HCT116 (cell line): ENCODE measurements around the gene THEMIS. TPM values are rescaled to one million over a fixed set of nuclear protein-coding genes. Genes with fewer than 3 reads are reported as not detected.

Experiments used
- ATAC-seq: fragments of 200-7000 bp; cut with Tn5 transposase; 2 replicates; pipeline ENCODE4 v1.9.1; 2020; ENCODE audit warnings: mild to moderate bottlenecking, moderate library complexity
- BruUV-seq: library from RNA; stranded (reverse); fragments of 400-500 nt; replicated peaks from 2 replicates; lab custom pipeline; 2021; lab: Mats Ljungman, UMichigan
- CTCF ChIA-PET: fragments of 300-600 bp; sonication (Branson Sonifier 250); formaldehyde crosslinking; loops from one replicate; lab custom pipeline; 2021; ENCODE audit warnings: antibody characterized with exemption; lab: Charles Lee
- POLR2A ChIA-PET: fragments of 300-600, 350-600 bp; sonication (Branson Sonifier 250); formaldehyde crosslinking; loops from one replicate; lab custom pipeline; 2021; ENCODE audit warnings: antibody characterized with exemption; lab: Charles Lee
- RAD21 ChIA-PET, 2 experiments: fragments of 300-600 bp; sonication (Branson Sonifier 250); formaldehyde crosslinking; loops; one replicate each; lab custom pipeline; 2023; ENCODE audit warnings: low total read pairs in 2 of 2; ENCODE audit not compliant: uncharacterized antibody in 2 of 2, unreplicated experiment in 2 of 2, low non-redundant PET in 1 of 2; lab: Charles Lee
- DNase-seq: peaks from one replicate; pipeline ENCODE4 v3.0.0-alpha.2; 2010; ENCODE audit warnings: low read depth, low spot score
- H2AFZ ChIP-seq: fragments of 200-600 bp; shearing (Covaris generic), sonication (generic); 2 replicates; pipeline ENCODE4 v1.6.1; 2017; ENCODE audit warnings: low read depth, mixed run types, mixed read lengths, antibody characterized with exemption, low read length; ENCODE audit not compliant: poor library complexity, severe bottlenecking
- H3K27ac ChIP-seq: 2 replicates; pipeline ENCODE4 v1.5.1; 2012; ENCODE audit warnings: low read depth, low read length
- H3K27me3 ChIP-seq: fragments of 200-600 bp; sonication (generic); 2 replicates; pipeline ENCODE4 v1.6.1; 2016; ENCODE audit warnings: mixed run types, low read length, mixed read lengths; ENCODE audit not compliant: insufficient read depth
- H3K36me3 ChIP-seq, 2 experiments: fragments of 200-500 bp in 1 of 2; fragments of 200-600 bp in 1 of 2; sonication (Bioruptor generic) in 1 of 2; sonication (generic) in 1 of 2; 2 replicates each; pipeline versions ENCODE4 v1.5.1 to v1.6.1; 2014 to 2016; ENCODE audit warnings: low read length in 2 of 2, inconsistent platforms in 1 of 2, mixed read lengths in 1 of 2, mixed run types in 1 of 2; ENCODE audit not compliant: insufficient read depth in 2 of 2, control insufficient read depth in 1 of 2
- H3K4me1 ChIP-seq, 2 experiments: fragments of 200-600 bp in 1 of 2; sonication (generic) in 1 of 2; 2 replicates each; pipeline versions ENCODE4 v1.5.1 to v1.6.1; 2012 to 2017; ENCODE audit warnings: low read length in 2 of 2, inconsistent platforms in 1 of 2, mild to moderate bottlenecking in 1 of 2, mixed read lengths in 1 of 2, mixed run types in 1 of 2, moderate library complexity in 1 of 2; ENCODE audit not compliant: insufficient read depth in 2 of 2, control insufficient read depth in 1 of 2
- H3K4me2 ChIP-seq: fragments of 200-600 bp; sonication (generic); 2 replicates; pipeline ENCODE4 v1.6.1; 2017; ENCODE audit warnings: mixed run types, low read length, mixed read lengths
- H3K4me3 ChIP-seq, 2 experiments: fragments of 200-600 bp in 1 of 2; sonication (generic) in 1 of 2; replicated peaks in 1 of 2; 2 replicates each; pipeline ENCODE4 v1.5.1; 2011 to 2016; ENCODE audit warnings: low read length in 2 of 2, control low read depth in 1 of 2, low read depth in 1 of 2, mild to moderate bottlenecking in 1 of 2, mixed read lengths in 1 of 2, mixed run types in 1 of 2
- H3K79me2 ChIP-seq: fragments of 200-600 bp; sonication (generic); 2 replicates; pipeline ENCODE4 v1.6.1; 2017; ENCODE audit warnings: mild to moderate bottlenecking, mixed run types, low read length, moderate library complexity, mixed read lengths; ENCODE audit not compliant: insufficient read depth
- H3K9ac ChIP-seq: fragments of 200-600 bp; sonication (generic); 2 replicates; pipeline ENCODE4 v1.6.1; 2016; ENCODE audit warnings: low read length, mixed read lengths
- H3K9me2 ChIP-seq: fragments of 200-600 bp; sonication (generic), shearing (Covaris generic); 2 replicates; pipeline ENCODE4 v1.6.1; 2017; ENCODE audit warnings: mixed run types, mild to moderate bottlenecking, moderate library complexity; ENCODE audit not compliant: insufficient read depth
- H3K9me3 ChIP-seq, 2 experiments: fragments of 200-500 bp in 1 of 2; fragments of 200-600 bp in 1 of 2; sonication (Bioruptor generic) in 1 of 2; sonication (generic) in 1 of 2; 2 replicates each; pipeline ENCODE4 v1.6.1; 2014 to 2017; ENCODE audit warnings: low read length in 2 of 2, mixed read lengths in 2 of 2, inconsistent platforms in 1 of 2, low read depth in 1 of 2, mild to moderate bottlenecking in 1 of 2, mixed run types in 1 of 2, moderate library complexity in 1 of 2; ENCODE audit not compliant: control insufficient read depth in 1 of 2, insufficient read depth in 1 of 2
- H4K20me1 ChIP-seq: fragments of 200-600 bp; sonication (generic), shearing (Covaris generic); 2 replicates; pipeline ENCODE4 v1.6.1; 2017; ENCODE audit warnings: mixed run types, mild to moderate bottlenecking, moderate library complexity; ENCODE audit not compliant: insufficient read depth
- CBX3 ChIP-seq: IDR thresholded peaks from 2 replicates; pipeline ENCODE4 v1.6.1; 2012; ENCODE audit warnings: low read depth
- EZH2 ChIP-seq: fragments of 200-600 bp; sonication (generic); IDR thresholded peaks from 2 replicates; pipeline ENCODE4 v1.6.1; 2017; ENCODE audit warnings: antibody characterized with exemption, mixed run types
- FOSL1 ChIP-seq: IDR thresholded peaks from 2 replicates; pipeline ENCODE4 v1.6.1; 2012; ENCODE audit warnings: low read depth
- JUND ChIP-seq: IDR thresholded peaks from 2 replicates; pipeline ENCODE4 v1.6.1; 2012
- POLR2AphosphoS5 ChIP-seq: IDR thresholded peaks from 2 replicates; pipeline ENCODE4 v1.6.1; 2011; ENCODE audit warnings: mild to moderate bottlenecking, low read depth, low read length, moderate library complexity
- RAD21 ChIP-seq: IDR thresholded peaks from 2 replicates; pipeline ENCODE4 v1.6.1; 2012; ENCODE audit warnings: low read depth, mild to moderate bottlenecking
- SRF ChIP-seq: IDR thresholded peaks from 2 replicates; pipeline ENCODE4 v1.6.1; 2012; ENCODE audit warnings: low read depth
- YY1 ChIP-seq: IDR thresholded peaks from 2 replicates; pipeline ENCODE4 v1.6.1; 2011; ENCODE audit warnings: low read length, low read depth, moderate library complexity, mild to moderate bottlenecking; ENCODE audit not compliant: insufficient replicate concordance; ENCODE audit errors: extremely low read depth
- ZNF274 ChIP-seq: fragments of 200-500 bp; sonication (Bioruptor generic); IDR thresholded peaks from 2 replicates; pipeline ENCODE4 v1.6.1; 2014; ENCODE audit warnings: mild to moderate bottlenecking, low read depth, low read length, inconsistent platforms
- intact Hi-C: fragments of 100-400 bp; cut with micrococcal nuclease; formaldehyde crosslinking; loops from 2 replicates; pipeline ENCODE4 v1.10.0; 2022
- total RNA-seq: library from RNA; stranded (reverse); gene quantifications from one replicate; pipeline ENCODE4 v1.2.1, GENCODE V29; 2021; ENCODE audit not compliant: unreplicated experiment
- TF ChIP-seq, protein P1 (sequence below): IDR thresholded peaks from 2 replicates; pipeline ENCODE4 v1.6.1; 2012; ENCODE audit warnings: low read depth
- TF ChIP-seq, protein P2 (sequence below): IDR thresholded peaks from 2 replicates; pipeline ENCODE4 v1.6.1; 2011; ENCODE audit warnings: mild to moderate bottlenecking, low read length, moderate library complexity; ENCODE audit not compliant: insufficient replicate concordance; ENCODE audit errors: extremely low read depth

The THEMIS gene
- total RNA-seq, 1 experiment from 2014 or later: 0.20 TPM

DNA sequence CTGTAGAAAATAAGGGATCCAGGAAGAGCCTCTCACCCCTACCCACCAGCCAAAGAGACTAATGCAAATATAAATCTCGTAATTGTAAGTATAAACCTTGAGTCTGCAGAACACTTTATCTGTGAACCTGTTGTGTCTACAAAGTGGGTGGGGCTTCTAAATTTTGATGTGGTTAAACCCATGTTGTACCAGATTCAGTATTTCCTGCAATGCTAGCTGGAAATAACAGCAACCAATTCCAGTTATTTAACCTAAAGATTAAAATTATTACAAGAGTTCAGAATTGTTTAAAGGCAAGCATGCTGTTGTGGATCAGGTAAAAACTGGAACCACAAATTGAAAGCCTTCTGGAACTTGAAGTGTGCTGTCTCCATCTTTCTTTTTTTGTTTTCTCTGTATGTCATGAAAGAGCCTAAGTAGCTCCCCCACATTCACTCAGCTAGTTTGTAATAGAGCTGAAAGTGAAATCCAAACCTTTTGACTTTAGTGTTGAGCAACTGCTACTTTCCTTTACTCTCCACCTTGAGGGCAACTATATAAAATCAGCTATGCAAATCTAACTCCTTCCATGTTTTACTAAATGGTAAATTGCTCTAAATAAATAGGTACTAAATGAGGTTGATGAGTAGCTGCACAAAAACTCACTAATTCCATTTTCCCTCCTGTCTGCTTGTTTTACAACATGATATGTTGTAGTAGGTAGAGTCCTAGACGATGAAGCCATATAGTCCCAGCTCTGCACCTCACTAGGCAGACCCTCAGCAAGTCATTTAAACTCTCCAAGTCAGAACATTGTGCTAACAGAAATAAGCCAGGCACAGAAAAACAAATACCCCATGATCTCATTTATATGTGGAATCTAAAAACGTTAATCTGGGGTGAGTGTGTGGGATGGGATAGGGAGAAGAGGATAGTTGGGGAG lies 17.9 kb upstream of the THEMIS start:
- DNase-seq (no peak), ATAC-seq (no peak)
- CTCF ChIA-PET: no interaction called here

More for the DNA sequence above, 17.9 kb upstream of the THEMIS start:
- Histone ChIP-seq H3K9me2 (no peaks in the 10 kb centered on the region), H3K9me3 (no peaks in the 10 kb centered on the region), H3K27ac (no peak overlapping the region), H2AFZ (no peak overlapping the region), H3K9ac (no peak overlapping the region), H3K36me3 (no peaks in the 10 kb centered on the region), H3K4me2 (no peak overlapping the region), H4K20me1 (no peaks in the 10 kb centered on the region), H3K4me3 (no peak overlapping the region), H3K79me2 (no peaks in the 10 kb centered on the region), H3K4me1 (no peaks in the 10 kb centered on the region), H3K27me3 (no peaks in the 10 kb centered on the region)
- ChIA-PET POLR2A (no interaction called here), RAD21 (no interaction called here)
- intact Hi-C loops: no loop called here
- BruUV-seq: no TSS peak
- no peak for TF ChIP-seq POLR2AphosphoS5
- TF ChIP-seq CBX3: no peak
- TF ChIP-seq YY1: no peak
- no peak for TF ChIP-seq FOSL1
- TF ChIP-seq, protein P1, sequence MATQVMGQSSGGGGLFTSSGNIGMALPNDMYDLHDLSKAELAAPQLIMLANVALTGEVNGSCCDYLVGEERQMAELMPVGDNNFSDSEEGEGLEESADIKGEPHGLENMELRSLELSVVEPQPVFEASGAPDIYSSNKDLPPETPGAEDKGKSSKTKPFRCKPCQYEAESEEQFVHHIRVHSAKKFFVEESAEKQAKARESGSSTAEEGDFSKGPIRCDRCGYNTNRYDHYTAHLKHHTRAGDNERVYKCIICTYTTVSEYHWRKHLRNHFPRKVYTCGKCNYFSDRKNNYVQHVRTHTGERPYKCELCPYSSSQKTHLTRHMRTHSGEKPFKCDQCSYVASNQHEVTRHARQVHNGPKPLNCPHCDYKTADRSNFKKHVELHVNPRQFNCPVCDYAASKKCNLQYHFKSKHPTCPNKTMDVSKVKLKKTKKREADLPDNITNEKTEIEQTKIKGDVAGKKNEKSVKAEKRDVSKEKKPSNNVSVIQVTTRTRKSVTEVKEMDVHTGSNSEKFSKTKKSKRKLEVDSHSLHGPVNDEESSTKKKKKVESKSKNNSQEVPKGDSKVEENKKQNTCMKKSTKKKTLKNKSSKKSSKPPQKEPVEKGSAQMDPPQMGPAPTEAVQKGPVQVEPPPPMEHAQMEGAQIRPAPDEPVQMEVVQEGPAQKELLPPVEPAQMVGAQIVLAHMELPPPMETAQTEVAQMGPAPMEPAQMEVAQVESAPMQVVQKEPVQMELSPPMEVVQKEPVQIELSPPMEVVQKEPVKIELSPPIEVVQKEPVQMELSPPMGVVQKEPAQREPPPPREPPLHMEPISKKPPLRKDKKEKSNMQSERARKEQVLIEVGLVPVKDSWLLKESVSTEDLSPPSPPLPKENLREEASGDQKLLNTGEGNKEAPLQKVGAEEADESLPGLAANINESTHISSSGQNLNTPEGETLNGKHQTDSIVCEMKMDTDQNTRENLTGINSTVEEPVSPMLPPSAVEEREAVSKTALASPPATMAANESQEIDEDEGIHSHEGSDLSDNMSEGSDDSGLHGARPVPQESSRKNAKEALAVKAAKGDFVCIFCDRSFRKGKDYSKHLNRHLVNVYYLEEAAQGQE: no peak
- TF ChIP-seq SRF: no peak
- no peak for TF ChIP-seq RAD21
- TF ChIP-seq ZNF274: no peak
- TF ChIP-seq EZH2: no peak
- TF ChIP-seq, protein P2, sequence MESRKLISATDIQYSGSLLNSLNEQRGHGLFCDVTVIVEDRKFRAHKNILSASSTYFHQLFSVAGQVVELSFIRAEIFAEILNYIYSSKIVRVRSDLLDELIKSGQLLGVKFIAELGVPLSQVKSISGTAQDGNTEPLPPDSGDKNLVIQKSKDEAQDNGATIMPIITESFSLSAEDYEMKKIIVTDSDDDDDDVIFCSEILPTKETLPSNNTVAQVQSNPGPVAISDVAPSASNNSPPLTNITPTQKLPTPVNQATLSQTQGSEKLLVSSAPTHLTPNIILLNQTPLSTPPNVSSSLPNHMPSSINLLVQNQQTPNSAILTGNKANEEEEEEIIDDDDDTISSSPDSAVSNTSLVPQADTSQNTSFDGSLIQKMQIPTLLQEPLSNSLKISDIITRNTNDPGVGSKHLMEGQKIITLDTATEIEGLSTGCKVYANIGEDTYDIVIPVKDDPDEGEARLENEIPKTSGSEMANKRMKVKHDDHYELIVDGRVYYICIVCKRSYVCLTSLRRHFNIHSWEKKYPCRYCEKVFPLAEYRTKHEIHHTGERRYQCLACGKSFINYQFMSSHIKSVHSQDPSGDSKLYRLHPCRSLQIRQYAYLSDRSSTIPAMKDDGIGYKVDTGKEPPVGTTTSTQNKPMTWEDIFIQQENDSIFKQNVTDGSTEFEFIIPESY: no peak
- no peak for TF ChIP-seq JUND
